GM23248 (cell line): ENCODE results near the gene AMOT.

ENCODE experiments used
- EZH2 ChIP-seq: fragments of 200-600 bp; sonication (generic); IDR thresholded peaks from 2 replicates; pipeline ENCODE4 v1.6.1; 2018; ENCODE audit warnings: antibody characterized with exemption, mild to moderate bottlenecking; ENCODE audit not compliant: insufficient read depth, poor library complexity, severe bottlenecking
- EZH2phosphoT487 ChIP-seq: fragments of 200-600 bp; sonication (generic); IDR thresholded peaks from 2 replicates; pipeline ENCODE4 v1.6.1; 2018; ENCODE audit warnings: antibody characterized with exemption, moderate library complexity, mild to moderate bottlenecking, low read depth; ENCODE audit not compliant: insufficient read depth

- TF ChIP-seq EZH2 (no peak), EZH2phosphoT487 (no peak)
Measured at GRCh38 chrX:112779139-112779538, 61.5 kb downstream of the AMOT start.
